ENCODE measurements around the gene BICRA. TPM values are rescaled to one million over a fixed set of nuclear protein-coding genes. Genes with fewer than 3 reads are reported as not detected.

BICRA gene
- total RNA-seq, 1 experiment from 2014 or later, result 29.3 TPM

DNA sequence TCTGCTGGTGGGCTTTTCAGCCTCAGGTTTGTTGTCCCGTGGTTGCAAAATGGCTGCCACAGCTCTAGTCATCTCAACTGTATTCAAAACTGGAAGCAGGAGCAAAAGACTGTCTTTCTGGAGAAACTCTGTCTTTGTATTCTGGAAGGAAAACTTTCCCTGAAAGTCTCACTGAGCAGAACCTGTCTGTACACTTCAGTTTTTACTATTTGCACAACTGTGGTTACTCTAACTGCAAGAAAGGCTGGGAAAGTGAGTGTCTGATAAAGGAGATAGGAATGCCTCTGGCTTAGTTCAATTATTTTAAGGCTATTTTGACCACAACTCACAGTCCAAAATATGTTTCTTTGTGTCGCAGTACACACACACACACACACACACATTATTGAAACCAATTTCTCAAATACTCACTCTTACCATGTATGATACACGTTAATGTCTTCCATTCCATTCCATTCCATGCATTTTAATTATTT lies 54.5 kb downstream of the BICRA start:
- H3K27ac ChIP-seq (ENCODE audit: insufficient read length, low read depth, low read length), result no peak overlapping the region
- H4K8ac ChIP-seq (replicated peaks; ENCODE audit: insufficient read length, low read depth, low read length), result no peak overlapping the region
- no peaks in the 10 kb centered on the region for H3K27me3 ChIP-seq (ENCODE audit: insufficient read depth, low read length)
- H4K20me1 ChIP-seq (ENCODE audit: control insufficient read depth, insufficient read depth, insufficient read length), result no peaks in the 10 kb centered on the region
- no peaks in the 10 kb centered on the region for H3K23me2 ChIP-seq (ENCODE audit: insufficient read length, low read depth, low read length, poor library complexity, severe bottlenecking)
- H3K56ac ChIP-seq (ENCODE audit: insufficient read length, low read depth, low read length), result no peak overlapping the region
- H3K9me3 ChIP-seq (ENCODE audit: control insufficient read depth, low read depth, low read length), result no peaks in the 10 kb centered on the region
- no CpG with 5 or more reads among the region's 3 CpGs for WGBS (ENCODE audit: extremely low coverage, insufficient read length, low lambda C conversion rate)
- TF ChIP-seq, protein P1, sequence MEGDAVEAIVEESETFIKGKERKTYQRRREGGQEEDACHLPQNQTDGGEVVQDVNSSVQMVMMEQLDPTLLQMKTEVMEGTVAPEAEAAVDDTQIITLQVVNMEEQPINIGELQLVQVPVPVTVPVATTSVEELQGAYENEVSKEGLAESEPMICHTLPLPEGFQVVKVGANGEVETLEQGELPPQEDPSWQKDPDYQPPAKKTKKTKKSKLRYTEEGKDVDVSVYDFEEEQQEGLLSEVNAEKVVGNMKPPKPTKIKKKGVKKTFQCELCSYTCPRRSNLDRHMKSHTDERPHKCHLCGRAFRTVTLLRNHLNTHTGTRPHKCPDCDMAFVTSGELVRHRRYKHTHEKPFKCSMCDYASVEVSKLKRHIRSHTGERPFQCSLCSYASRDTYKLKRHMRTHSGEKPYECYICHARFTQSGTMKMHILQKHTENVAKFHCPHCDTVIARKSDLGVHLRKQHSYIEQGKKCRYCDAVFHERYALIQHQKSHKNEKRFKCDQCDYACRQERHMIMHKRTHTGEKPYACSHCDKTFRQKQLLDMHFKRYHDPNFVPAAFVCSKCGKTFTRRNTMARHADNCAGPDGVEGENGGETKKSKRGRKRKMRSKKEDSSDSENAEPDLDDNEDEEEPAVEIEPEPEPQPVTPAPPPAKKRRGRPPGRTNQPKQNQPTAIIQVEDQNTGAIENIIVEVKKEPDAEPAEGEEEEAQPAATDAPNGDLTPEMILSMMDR (conservative IDR thresholded peaks at IDR 0.05), result no peak
- H3K4me1 ChIP-seq (ENCODE audit: insufficient read depth, low read length), result no peaks in the 10 kb centered on the region; the same call in 1 of the 2 replicates
- H3K9ac ChIP-seq (ENCODE audit: extremely low read depth, insufficient read length, low read length), result no peak overlapping the region
- Mint-ChIP-seq H3K27ac (peak overlapping the region in 1 of 3 experiments; percentile 49; a peak in 1 of 7 replicates), H3K4me1 (peaks cover 14 to 15% of the 10 kb centered on the region in 2 experiments), H3K27me3 (ENCODE audit: low read depth) (no peaks in the 10 kb centered on the region), H3K36me3 (ENCODE audit: insufficient read depth in 1 of 3, low read depth in 3 of 3) (peaks cover 2 to 4% (median 3%) of the 10 kb centered on the region in 3 experiments; a peak in 4 of 7 replicates), H3K4me3 (no peak overlapping the region), H3K9me3 (no peaks in the 10 kb centered on the region)
- no peak overlapping the region for H2BK15ac ChIP-seq (ENCODE audit: low read depth, low read length)
- H2BK12ac ChIP-seq (ENCODE audit: insufficient read length, low read depth, low read length), result no peak overlapping the region
- H2AK5ac ChIP-seq (ENCODE audit: insufficient read length, low read length), result no peak overlapping the region
- H3K18ac ChIP-seq (ENCODE audit: insufficient read length, low read depth, low read length), result no peak overlapping the region
- H3K79me2 ChIP-seq (ENCODE audit: insufficient read depth, low read length), result peaks cover 3% of the 10 kb centered on the region; the same call in 1 of the 2 replicates
- no peak overlapping the region for H3K4me2 ChIP-seq (ENCODE audit: insufficient read depth, insufficient read length, low read length)
- H2BK20ac ChIP-seq (ENCODE audit: low read depth, low read length, poor library complexity, severe bottlenecking), result no peak overlapping the region
- H4K91ac ChIP-seq (ENCODE audit: insufficient read length, low read depth, low read length), result no peak overlapping the region
- no peak for DNase-seq
- no peak overlapping the region for H2BK5ac ChIP-seq (ENCODE audit: insufficient read length, low read length)
- H3K4ac ChIP-seq (ENCODE audit: low read depth, low read length), result no peak overlapping the region
- H3T11ph ChIP-seq (ENCODE audit: low read length), result no peak overlapping the region
- H3K14ac ChIP-seq (ENCODE audit: insufficient read depth, low read length), result no peak overlapping the region
- peaks cover 7% of the 10 kb centered on the region for H3K79me1 ChIP-seq (ENCODE audit: insufficient read depth, low read depth, low read length, poor library complexity, severe bottlenecking)
- H2BK120ac ChIP-seq (ENCODE audit: low read depth, low read length, poor library complexity, severe bottlenecking), result no peak overlapping the region
- H4K5ac ChIP-seq (ENCODE audit: insufficient read length, low read depth, low read length), result no peak overlapping the region
- no peak overlapping the region for H3K23ac ChIP-seq (ENCODE audit: insufficient read length, low read depth, low read length)
- no peak overlapping the region for H2AFZ ChIP-seq (ENCODE audit: low read length)

Data from H9 (cell line).